GM18861 (cell line): Measurements from ENCODE around the gene GPER1.
"Not testable (repeated sequence)": the region's sequence is repeated elsewhere in the genome, so short reads cannot be mapped to it uniquely, and the experiment has no call there.

ENCODE experiments used
- ATAC-seq: cut with Tn5 transposase; IDR thresholded peaks from one replicate; pipeline ENCODE4 v1.9.1; 2021; ENCODE audit not compliant: unreplicated experiment

The GPER1 gene

DNA sequence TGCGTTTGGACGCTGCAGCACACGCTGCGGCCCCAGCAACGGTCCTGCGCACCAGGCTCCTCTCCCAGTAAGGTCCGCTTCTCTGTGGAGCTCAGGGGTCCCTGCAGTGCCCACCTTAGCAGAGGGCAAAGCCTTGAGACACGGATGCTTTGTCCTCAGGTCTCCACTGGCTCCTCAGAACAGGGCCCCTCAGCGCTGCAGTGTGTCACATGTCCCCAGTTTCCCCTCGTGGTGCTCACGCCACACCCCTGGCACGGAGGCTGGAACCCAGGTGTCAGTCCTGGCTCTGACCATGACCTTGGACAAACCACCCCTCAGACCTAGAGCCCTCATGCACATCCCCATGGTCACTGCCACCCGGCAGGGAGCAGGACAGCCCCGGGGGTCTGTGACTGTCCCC lies 19.9 kb upstream of the GPER1 start:
- ATAC-seq = no peak

DNA sequence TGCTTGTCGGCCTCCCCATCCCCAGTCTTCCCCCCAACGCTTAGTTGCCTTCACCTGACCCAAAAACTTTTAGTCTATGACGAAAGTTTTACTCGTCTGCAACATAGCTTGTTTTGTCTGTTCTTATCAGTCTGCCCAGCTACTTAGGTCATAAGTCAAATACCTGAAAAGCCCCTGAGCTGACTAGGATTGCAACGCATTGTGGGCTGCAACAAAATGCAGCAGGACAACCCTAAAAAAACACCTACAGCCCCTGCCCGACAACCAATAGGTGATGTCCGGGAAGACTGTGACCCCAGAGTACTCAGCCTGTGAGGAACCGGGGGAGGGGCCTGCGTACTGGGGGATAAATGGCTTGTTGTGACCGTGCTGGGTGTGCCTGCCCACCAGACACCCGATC lies 19.3 kb upstream of the GPER1 start:
- no peak for ATAC-seq

DNA sequence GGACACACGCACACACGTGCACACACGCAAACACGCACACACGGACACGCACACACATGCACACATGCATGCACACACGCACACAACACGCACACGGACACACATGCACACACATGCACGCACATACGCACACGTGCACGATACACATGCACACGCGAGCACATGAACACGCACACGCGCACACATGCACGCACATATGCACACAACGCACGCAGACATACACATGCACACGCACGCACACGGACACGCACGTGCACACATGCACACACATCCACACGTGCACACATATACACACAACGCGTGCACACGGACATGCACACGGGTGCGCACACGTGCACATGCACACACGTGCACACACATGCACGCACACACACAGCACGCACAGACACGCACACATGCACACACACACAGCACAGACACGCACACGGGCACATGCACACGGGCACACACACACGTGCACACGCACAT lies 17.3 kb upstream of the GPER1 start:
- ATAC-seq = no peak

DNA sequence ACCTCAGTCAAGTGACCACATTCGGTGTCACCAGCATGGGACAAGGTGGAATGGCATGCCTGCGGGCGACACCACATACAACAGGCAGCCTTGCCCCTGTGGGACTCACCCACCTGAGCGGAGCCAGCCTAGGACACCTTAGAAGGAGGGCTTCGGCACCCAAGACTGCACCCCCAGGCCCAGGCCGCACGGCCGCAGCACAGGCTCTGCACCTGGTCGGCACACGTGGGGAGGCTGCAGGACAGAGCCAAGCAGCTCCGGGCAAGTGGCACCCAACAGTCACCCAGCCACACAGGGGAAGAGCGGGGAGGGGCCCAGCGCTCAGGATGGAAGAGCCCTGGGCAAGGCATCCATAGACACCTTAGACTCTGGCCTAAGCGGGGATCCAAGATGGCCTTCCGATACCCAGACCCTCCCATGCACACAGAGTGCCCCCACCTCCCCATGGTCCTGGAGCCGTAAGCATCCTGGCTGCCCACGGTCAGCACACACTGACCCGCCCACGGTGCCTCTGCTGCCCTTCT lies 16.1 kb upstream of the GPER1 start:
- no peak for ATAC-seq

- no peak for ATAC-seq
Measured at GRCh38 chr7:1073142-1073977, 14.6 kb upstream of the GPER1 start.

DNA sequence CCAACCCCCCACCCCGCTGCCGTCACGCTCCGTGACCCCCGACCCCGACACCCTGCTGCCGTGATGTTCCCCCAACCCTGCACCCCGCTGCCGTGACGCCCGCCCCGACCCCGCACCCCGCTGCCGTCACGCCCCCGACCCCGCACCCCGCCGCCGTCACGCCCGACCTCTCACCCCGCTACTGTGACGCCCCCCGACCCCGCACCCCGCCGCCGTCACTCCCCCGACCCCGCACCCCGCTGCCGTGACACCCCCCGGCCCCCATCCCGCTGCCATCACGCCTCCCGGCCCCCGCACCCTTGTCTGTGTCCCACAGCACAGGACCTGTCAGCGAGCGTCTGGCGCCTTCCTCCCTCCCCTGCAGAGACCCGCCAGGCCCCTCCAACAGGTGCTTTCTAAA lies 13.9 kb upstream of the GPER1 start:
- ATAC-seq = not testable (repeated sequence)

GRCh38 chr7:1074593-1075431 lies 13.1 kb upstream of the GPER1 start:
- no peak for ATAC-seq

- no peak for ATAC-seq
Measured at GRCh38 chr7:1076184-1077072, 11.5 kb upstream of the GPER1 start.

GRCh38 chr7:1078519-1078918 lies 9.4 kb upstream of the GPER1 start:
- no peak for ATAC-seq

GRCh38 chr7:1078985-1079384 lies 8.9 kb upstream of the GPER1 start:
- no peak for ATAC-seq

GRCh38 chr7:1079546-1079945 lies 8.4 kb upstream of the GPER1 start:
- no peak for ATAC-seq

DNA sequence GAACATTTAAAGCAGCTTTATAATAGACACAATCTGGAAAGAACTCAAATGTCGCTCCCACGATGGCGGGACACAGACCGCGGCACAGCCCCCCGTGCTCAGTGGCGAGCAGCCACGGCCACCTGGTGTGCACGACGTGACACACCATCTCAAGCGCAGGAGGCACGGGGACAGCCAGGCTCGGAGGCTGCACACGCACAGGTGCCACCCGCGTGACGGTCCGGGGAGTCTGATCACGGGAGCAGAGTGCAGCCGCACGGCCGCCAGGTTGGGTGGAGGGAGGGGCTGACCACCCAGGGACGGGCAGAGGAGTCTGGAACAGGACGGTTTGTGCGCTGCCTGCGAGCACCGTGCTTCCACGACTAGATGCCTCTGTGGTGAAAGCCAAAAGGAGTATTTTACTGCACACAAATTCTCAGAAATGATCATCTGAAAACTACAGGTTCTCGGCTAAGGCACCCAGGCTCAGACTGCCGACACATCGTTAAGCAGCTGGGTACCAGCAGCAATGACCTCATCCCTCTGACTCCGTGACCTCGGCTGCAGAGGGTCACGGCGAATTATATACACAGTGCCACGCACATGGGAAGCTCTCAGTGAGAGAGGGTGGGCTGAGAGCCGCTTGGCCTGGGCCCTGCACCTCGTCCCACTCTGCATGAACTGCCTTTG lies 7.5 kb upstream of the GPER1 start:
- no peak for ATAC-seq

DNA sequence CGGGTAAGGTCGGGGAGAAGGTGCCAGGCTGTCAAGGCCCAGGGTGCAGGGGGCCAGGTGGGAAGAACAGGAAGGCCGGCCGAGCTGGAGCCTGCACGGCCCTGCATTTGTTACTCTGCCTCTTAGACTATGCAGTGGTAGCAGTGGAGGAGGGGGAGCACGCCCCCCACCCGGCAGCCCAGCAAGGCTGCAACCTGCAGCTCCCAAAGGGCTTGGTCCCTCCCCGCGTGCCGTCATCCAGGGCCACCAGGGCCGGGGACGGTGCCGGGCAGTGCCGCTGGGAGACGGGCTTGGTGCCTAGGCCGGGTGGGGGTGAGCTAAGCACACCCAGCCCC lies 7.0 kb upstream of the GPER1 start:
- no peak for ATAC-seq

DNA sequence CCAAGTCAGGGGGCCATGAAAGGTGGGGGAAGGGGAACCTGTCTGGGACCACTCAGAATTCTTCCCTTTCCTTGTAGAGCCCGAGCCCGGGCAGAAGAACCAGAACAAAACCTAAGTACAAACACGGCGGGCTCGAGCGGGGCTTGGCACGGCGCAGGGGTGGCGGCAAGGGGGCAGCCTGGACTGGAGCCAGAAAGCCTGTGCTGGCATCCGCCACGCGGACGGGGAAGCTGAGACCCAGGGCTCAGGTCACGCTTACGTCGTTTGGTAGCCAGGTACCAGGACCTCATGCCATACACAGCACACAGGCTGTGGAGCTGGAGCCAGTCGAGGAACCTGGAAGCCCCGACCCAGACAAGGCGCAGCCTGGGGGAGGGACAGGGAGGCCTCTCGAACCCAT lies 6.6 kb upstream of the GPER1 start:
- ATAC-seq = no peak

DNA sequence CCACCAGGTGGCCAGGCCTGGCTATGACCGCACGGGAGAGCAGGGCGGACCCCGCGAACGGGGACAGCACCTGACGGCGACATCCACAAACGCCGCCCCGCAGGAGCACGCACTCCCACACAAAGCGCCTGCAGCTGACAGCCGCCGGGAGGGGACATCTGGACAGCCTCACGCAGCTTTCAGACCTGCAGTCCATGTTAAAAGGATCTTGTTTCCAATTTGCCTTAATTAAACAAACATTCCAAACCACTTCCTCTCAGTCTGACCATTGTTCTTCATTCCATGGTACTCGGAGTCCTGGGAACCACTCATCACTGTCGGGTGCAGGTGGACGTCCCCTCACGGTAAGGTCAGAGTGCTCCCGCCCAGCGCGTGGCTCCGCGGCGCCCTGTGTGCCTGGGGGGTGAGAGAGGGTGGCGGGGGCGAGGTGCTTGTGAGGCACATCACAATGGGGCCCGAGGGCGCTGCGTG lies 5.9 kb upstream of the GPER1 start:
- ATAC-seq = no peak

DNA sequence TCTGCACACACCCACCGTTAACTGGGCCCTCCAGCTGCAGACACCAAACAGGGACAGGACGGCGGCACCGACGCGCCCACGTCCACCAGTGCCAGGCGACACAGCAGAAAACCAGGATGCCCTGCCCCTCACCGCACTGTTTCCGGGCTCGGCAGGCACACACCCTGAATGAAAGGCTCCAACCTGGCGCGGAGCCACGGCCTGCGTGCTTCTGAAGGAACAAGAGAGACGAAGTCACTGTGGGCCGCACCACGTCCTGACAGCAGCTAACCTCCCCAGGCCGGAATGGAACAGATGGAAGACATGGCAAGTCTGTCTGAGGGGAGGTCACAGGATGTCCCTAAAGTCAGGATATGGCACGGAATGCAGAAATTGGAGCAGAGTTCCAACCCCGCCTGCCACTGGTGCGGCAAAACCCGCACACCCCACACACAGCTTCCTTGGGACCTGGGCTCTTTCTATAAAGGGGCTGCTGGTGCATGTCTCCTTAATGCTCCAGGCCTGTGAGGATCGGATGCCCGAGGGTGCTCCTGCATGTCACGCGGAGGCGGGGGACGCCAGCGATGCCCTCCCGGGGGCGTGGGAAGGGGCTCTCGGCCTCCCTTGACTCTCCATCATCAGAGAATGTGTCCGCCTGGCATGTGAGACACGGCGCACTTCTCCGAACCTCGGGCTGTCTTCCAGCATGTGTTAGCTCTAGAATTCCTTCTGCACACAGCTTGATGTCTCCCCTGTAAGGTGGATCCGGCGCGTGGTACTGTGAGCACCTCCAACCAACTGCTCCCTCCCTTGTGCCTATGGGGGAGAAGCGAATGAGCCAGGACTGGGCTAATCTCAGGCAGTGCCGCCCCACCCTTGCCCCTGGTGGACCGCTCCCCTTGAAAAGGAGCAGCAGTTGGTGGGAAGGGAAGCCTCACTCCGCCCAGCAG lies 3.9 kb upstream of the GPER1 start:
- no peak for ATAC-seq

- ATAC-seq = no peak
Measured at GRCh38 chr7:1085266-1085665, 2.6 kb upstream of the GPER1 start.

GRCh38 chr7:1085910-1086421 lies 1.9 kb upstream of the GPER1 start:
- ATAC-seq = peak; percentile 15
